AG09319 (cell line): ENCODE results near the gene KIRREL3.

Experiments
- DNase-seq: peaks from one replicate; pipeline ENCODE4 v3.0.0-alpha.2; 2010; ENCODE audit warnings: low read depth; ENCODE audit errors: extremely low read depth
- TF ChIP-seq, protein P1 (sequence below): IDR thresholded peaks from 2 replicates; pipeline ENCODE4 v1.5.1; 2011; ENCODE audit warnings: low read depth, mild to moderate bottlenecking, inconsistent platforms, low read length, moderate library complexity

Gene KIRREL3

DNA sequence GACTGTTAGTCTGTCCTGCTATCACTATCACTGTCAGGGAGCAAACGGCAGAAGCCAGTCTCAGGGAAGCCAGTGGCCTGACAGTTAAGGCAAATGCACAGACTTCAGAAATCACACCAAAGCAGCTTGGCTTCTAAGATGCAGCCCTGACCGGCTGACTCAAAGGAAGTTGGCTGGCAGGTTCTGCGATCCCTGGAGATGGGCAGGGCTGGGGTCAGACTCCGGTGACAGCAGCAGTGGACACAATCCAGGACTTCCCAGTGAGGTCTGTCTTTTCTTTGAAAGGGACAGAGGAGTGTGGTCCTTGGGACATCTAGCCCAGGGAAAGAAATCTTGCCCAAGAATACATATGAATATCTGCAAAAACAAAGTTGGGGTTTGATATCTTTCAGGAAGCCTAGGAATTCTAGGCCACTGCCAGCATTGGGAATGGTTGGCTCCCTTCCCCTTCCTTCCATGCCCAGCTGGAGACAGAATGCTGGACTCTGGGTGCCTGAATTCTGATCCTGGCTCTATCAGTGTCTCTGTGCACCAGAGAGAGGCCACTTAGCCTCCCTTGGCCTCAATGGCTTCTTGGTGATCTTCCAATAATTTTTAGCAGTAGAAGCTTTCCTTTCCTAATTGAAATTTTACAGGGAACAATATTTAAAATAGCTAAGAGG lies 108.9 kb downstream of the KIRREL3 start:
- no peak for DNase-seq
- TF ChIP-seq, protein P1, sequence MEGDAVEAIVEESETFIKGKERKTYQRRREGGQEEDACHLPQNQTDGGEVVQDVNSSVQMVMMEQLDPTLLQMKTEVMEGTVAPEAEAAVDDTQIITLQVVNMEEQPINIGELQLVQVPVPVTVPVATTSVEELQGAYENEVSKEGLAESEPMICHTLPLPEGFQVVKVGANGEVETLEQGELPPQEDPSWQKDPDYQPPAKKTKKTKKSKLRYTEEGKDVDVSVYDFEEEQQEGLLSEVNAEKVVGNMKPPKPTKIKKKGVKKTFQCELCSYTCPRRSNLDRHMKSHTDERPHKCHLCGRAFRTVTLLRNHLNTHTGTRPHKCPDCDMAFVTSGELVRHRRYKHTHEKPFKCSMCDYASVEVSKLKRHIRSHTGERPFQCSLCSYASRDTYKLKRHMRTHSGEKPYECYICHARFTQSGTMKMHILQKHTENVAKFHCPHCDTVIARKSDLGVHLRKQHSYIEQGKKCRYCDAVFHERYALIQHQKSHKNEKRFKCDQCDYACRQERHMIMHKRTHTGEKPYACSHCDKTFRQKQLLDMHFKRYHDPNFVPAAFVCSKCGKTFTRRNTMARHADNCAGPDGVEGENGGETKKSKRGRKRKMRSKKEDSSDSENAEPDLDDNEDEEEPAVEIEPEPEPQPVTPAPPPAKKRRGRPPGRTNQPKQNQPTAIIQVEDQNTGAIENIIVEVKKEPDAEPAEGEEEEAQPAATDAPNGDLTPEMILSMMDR: no peak

- no peak for DNase-seq
- TF ChIP-seq, protein P1: no peak
Observed at GRCh38 chr11:126890561-126890960, 110.0 kb downstream of the KIRREL3 start.

DNA sequence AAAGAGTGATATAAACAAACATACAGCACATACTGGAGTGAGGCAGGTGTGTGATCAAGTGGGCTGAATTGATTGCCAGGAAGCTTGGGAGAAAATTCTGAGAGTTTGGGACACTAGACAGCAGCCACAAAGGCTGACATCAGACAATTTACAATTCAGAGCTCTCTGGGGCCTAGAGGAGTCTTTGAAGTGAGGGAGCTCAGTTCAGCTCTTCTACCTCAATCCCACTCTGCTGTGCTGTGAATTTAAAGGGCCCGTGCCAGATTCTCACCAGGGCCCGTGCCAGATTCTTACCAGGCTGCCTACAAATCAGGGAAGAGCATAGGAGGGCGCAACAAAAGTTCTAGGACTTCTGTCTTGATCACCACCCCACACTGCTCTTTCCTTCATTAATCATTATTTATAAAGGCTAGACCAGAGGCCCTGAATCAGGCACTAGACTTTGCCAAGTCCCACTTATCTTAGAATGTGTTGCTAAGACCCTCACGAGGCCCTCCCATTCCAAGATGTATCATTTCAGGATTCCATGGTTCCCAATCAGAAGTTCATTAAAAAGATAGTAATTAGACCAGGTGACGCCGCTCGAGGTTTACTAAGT lies 112.4 kb downstream of the KIRREL3 start:
- no peak for DNase-seq
- TF ChIP-seq, protein P1: no peak

DNA sequence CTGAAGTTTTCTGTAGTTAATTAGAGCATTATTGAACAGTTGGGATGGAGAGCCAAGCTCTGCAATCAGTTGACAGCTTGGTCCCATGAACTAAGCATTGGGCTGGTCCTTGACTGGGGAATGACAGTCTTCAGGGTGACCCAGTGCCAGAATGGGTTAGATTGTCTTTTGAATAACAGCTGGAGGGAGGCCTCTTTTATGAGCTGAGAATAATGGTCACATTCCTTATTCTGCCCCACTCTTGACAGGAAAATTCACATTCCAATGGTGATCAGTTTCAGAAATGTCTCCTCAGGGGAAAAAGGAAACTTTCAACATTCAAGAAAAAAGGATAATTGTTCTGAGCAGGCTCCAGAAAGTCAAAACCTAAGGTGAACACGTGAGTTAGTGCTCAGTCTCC lies 113.9 kb downstream of the KIRREL3 start:
- no peak for DNase-seq
- TF ChIP-seq, protein P1: no peak

DNA sequence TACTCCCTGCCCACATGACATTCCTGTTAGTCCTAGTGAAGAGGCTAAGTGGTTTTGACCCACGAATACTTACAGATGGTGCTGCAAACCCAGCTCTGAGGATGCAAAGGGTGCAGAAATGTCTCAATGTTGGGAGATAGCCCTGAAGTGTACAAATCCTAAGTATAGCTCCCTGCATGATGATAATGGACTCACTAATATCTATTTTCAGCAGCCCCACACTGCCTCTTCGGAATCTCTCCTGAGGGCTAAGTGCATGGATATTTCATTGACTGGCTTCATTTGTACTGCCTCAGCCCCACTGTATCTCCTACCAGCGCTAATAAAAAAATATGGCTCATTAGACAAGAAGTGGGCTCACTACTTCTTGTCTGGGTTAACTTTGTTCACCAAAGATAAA lies 114.5 kb downstream of the KIRREL3 start:
- DNase-seq: no peak
- TF ChIP-seq, protein P1: no peak

DNA sequence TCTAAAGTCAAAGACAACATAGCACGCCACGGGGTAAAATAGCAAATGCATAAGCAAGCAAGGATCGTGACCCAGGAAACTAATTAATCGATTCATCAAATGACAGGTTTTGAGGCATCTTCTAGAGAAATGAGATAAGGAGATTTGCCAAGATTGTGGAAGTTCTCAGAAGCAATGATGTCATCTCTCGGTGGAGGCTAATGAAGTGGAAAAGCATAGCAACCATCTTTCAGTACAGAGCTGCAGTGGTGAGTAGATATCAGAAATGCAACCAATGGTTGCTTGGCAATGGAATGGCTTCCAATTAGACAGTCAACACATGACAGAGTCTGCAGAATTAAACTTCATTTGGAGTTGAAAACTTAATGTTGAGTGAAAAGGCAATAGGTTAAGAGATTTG lies 116.0 kb downstream of the KIRREL3 start:
- TF ChIP-seq, protein P1: no peak

GRCh38 chr11:126884192-126884591 lies 116.4 kb downstream of the KIRREL3 start:
- TF ChIP-seq, protein P1: no peak
- no peak for DNase-seq

More for the DNA sequence above, 116.0 kb downstream of the KIRREL3 start:
- no peak for DNase-seq
